ENCODE measurements around the gene TIAM1.

GRCh38 chr21:31103571-31104265 is 240.3 kb downstream of the TIAM1 start:
- TF ChIP-seq GATA3 (IDR thresholded peaks at IDR 0.05; ENCODE audit: low read depth, low read length) = no peak
- TF ChIP-seq GATA2 (IDR thresholded peaks at IDR 0.05; ENCODE audit: low read depth, low read length) = no peak

Measured in SH-SY5Y (cell line).